Measurements from ENCODE around the gene MACROD2. TPM values are rescaled to one million over a fixed set of nuclear protein-coding genes. Genes with fewer than 3 reads are reported as not detected.

Gene MACROD2
- total RNA-seq, 1 experiment from 2014 or later, result 1.4 TPM

DNA sequence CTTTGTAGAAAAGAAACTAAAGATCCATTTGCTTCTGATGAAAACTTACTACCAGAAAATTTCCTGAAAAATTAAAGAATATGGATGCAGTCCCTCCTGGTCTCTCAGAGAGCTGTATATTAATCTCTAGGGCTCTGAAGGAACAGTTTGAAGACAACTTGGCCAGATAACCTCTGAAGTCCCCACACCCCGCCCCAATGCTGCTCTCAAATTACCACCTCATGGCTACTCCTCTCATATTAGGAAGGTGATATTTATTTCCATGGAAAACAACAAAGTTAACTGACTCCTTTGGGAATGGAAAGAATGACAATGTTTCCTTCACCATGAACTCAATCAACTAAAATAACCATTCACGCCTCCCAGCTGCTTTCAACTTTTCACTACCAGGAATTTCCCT lies 750.5 kb downstream of the MACROD2 start:
- H3K36me3 ChIP-seq (ENCODE audit: insufficient read depth, low read length, poor library complexity, severe bottlenecking), result no peaks in the 10 kb centered on the region
- H3K27ac ChIP-seq (ENCODE audit: low read depth, low read length, poor library complexity, severe bottlenecking), result no peak overlapping the region
- CTCF ChIA-PET, result no interaction called here
- no peaks in the 10 kb centered on the region for H3K27me3 ChIP-seq (replicated peaks; ENCODE audit: insufficient read depth, low read depth, low read length, poor library complexity)
- peaks cover 9% of the 10 kb centered on the region for H3K9me3 ChIP-seq (ENCODE audit: low read depth, low read length, poor library complexity, severe bottlenecking)
- no peak for TF ChIP-seq EZH2 (IDR thresholded peaks at IDR 0.05; ENCODE audit: borderline replicate concordance, low read depth, low read length, poor library complexity, severe bottlenecking)
- intact Hi-C loops (cut with micrococcal nuclease; ENCODE audit: unreplicated experiment), result no loop called here
- no TSS peak for BruUV-seq (replicated peaks)
- H3K4me3 ChIP-seq (ENCODE audit: low read depth, low read length, poor library complexity, severe bottlenecking), result no peak overlapping the region
- DNase-seq (ENCODE audit: low spot score), result no peak
- no peaks in the 10 kb centered on the region for H3K4me1 ChIP-seq (ENCODE audit: insufficient read depth, low read length, poor library complexity, severe bottlenecking)
- POLR2A ChIA-PET (ENCODE audit: low non-redundant PET), result no interaction called here

DNA sequence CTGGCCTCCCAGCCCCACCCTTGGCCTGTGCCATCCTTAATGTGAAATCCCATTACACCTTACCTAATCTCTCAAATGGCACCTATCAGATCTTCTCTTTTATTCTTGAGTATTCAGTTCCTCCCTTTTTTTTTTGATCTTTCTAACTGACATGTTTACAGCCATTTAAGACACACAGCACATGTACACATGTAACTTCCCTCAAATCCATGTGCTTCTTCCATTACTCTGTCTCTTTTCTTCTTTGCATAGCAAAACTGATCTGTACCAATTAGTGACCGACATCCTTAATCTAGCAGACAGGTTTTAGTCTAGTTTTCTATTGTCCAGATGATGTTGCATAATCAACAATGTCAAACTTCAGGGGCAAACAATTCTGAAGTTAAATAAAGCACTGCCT lies 755.9 kb downstream of the MACROD2 start:
- intact Hi-C loops (cut with micrococcal nuclease; ENCODE audit: unreplicated experiment), result no loop called here
- no TSS peak for BruUV-seq (replicated peaks)

DNA sequence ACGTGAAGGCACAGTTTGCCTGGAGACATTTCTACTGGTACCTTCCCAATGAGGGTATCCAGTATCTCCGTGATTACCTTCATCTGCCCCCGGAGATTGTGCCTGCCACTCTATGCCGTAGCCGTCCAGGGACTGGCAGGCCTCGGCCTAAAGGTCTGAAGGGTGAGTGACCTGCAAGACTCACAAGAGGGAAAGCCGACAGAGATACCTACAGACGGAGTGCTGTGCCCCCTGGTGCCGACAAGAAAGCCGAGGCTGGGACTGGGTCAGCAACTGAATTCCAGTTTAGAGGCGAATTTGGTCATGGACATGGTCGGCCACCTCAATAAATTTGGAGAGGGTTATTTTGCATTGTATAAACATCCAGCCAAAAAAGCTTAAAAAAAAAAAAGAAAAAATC lies 762.4 kb downstream of the MACROD2 start:
- POLR2A ChIA-PET (ENCODE audit: low non-redundant PET), result no interaction called here
- BruUV-seq (replicated peaks), result no TSS peak
- H3K4me1 ChIP-seq (ENCODE audit: insufficient read depth, low read length, poor library complexity, severe bottlenecking), result no peaks in the 10 kb centered on the region

More for the DNA sequence above, 755.9 kb downstream of the MACROD2 start:
- Histone ChIP-seq H3K27me3 (replicated peaks; ENCODE audit: insufficient read depth, low read depth, low read length, poor library complexity) (no peaks in the 10 kb centered on the region), H3K27ac (ENCODE audit: low read depth, low read length, poor library complexity, severe bottlenecking) (no peak overlapping the region), H3K36me3 (ENCODE audit: insufficient read depth, low read length, poor library complexity, severe bottlenecking) (no peaks in the 10 kb centered on the region), H3K9me3 (ENCODE audit: low read depth, low read length, poor library complexity, severe bottlenecking) (peaks cover 5% of the 10 kb centered on the region), H3K4me1 (ENCODE audit: insufficient read depth, low read length, poor library complexity, severe bottlenecking) (no peaks in the 10 kb centered on the region), H3K4me3 (ENCODE audit: low read depth, low read length, poor library complexity, severe bottlenecking) (no peak overlapping the region)
- CTCF ChIA-PET, result no interaction called here
- POLR2A ChIA-PET (ENCODE audit: low non-redundant PET), result no interaction called here
- DNase-seq (ENCODE audit: low spot score), result no peak
- TF ChIP-seq EZH2 (IDR thresholded peaks at IDR 0.05; ENCODE audit: borderline replicate concordance, low read depth, low read length, poor library complexity, severe bottlenecking), result no peak
- TF ChIP-seq, protein P1, sequence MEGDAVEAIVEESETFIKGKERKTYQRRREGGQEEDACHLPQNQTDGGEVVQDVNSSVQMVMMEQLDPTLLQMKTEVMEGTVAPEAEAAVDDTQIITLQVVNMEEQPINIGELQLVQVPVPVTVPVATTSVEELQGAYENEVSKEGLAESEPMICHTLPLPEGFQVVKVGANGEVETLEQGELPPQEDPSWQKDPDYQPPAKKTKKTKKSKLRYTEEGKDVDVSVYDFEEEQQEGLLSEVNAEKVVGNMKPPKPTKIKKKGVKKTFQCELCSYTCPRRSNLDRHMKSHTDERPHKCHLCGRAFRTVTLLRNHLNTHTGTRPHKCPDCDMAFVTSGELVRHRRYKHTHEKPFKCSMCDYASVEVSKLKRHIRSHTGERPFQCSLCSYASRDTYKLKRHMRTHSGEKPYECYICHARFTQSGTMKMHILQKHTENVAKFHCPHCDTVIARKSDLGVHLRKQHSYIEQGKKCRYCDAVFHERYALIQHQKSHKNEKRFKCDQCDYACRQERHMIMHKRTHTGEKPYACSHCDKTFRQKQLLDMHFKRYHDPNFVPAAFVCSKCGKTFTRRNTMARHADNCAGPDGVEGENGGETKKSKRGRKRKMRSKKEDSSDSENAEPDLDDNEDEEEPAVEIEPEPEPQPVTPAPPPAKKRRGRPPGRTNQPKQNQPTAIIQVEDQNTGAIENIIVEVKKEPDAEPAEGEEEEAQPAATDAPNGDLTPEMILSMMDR (conservative IDR thresholded peaks at IDR 0.05; ENCODE audit: low read depth, low read length), result no peak

DNA sequence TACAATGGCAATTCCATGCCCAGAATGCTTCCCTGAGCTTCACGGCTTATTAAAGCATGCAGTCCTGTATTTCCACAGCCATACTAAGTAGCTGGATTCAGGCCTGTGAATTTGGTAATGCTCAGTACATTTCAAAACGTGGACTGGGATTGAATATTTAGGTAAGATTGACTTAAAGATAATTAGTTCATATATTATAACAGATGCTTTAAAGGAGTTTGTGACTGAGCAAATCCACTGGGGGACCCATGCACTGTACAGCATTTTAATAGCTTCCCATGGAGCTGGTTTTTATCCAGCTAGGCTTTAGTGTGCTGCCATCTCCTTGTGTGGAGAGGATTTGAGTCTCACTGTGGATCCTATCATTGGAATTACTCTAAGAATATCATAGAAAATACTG lies 763.0 kb downstream of the MACROD2 start:
- Histone ChIP-seq H3K4me1 (ENCODE audit: insufficient read depth, low read length, poor library complexity, severe bottlenecking) (no peaks in the 10 kb centered on the region), H3K9me3 (ENCODE audit: low read depth, low read length, poor library complexity, severe bottlenecking) (no peaks in the 10 kb centered on the region), H3K27me3 (replicated peaks; ENCODE audit: insufficient read depth, low read depth, low read length, poor library complexity) (no peaks in the 10 kb centered on the region), H3K4me3 (ENCODE audit: low read depth, low read length, poor library complexity, severe bottlenecking) (no peak overlapping the region), H3K36me3 (ENCODE audit: insufficient read depth, low read length, poor library complexity, severe bottlenecking) (no peaks in the 10 kb centered on the region), H3K27ac (ENCODE audit: low read depth, low read length, poor library complexity, severe bottlenecking) (no peak overlapping the region)
- DNase-seq (ENCODE audit: low spot score), result no peak
- TF ChIP-seq EZH2 (IDR thresholded peaks at IDR 0.05; ENCODE audit: borderline replicate concordance, low read depth, low read length, poor library complexity, severe bottlenecking), result no peak
- TF ChIP-seq, protein P1 (conservative IDR thresholded peaks at IDR 0.05; ENCODE audit: low read depth, low read length), result no peak
- intact Hi-C loops (cut with micrococcal nuclease; ENCODE audit: unreplicated experiment), result no loop called here
- CTCF ChIA-PET, result no interaction called here
- POLR2A ChIA-PET (ENCODE audit: low non-redundant PET), result no interaction called here
- BruUV-seq (replicated peaks), result no TSS peak

More for the DNA sequence above, 762.4 kb downstream of the MACROD2 start:
- Histone ChIP-seq H3K9me3 (ENCODE audit: low read depth, low read length, poor library complexity, severe bottlenecking) (no peaks in the 10 kb centered on the region), H3K27me3 (replicated peaks; ENCODE audit: insufficient read depth, low read depth, low read length, poor library complexity) (no peaks in the 10 kb centered on the region), H3K27ac (ENCODE audit: low read depth, low read length, poor library complexity, severe bottlenecking) (no peak overlapping the region), H3K4me3 (ENCODE audit: low read depth, low read length, poor library complexity, severe bottlenecking) (no peak overlapping the region), H3K36me3 (ENCODE audit: insufficient read depth, low read length, poor library complexity, severe bottlenecking) (no peaks in the 10 kb centered on the region)
- TF ChIP-seq, protein P1 (conservative IDR thresholded peaks at IDR 0.05; ENCODE audit: low read depth, low read length), result no peak
- no peak for TF ChIP-seq EZH2 (IDR thresholded peaks at IDR 0.05; ENCODE audit: borderline replicate concordance, low read depth, low read length, poor library complexity, severe bottlenecking)
- intact Hi-C loops (cut with micrococcal nuclease; ENCODE audit: unreplicated experiment), result no loop called here
- DNase-seq (ENCODE audit: low spot score), result no peak
- CTCF ChIA-PET, result no interaction called here
